GM12878 (cell line): ENCODE results near the gene SMIM14. TPM values are rescaled to one million over a fixed set of nuclear protein-coding genes. Genes with fewer than 3 reads are reported as not detected.
A peak's percentile ranks its signal among the peaks of the same experiment; 100 is the strongest.

Source experiments
- BCLAF1 ChIP-seq: fragments of 450-650 bp; IDR thresholded peaks from 2 replicates; pipeline ENCODE4 v1.6.1; 2017; ENCODE audit warnings: antibody characterized with exemption, mild to moderate bottlenecking, moderate library complexity
- BHLHE40 ChIP-seq, 2 experiments: fragments of 450-650 bp in 1 of 2; IDR thresholded peaks; 2 replicates each; pipeline ENCODE4 v1.6.1; 2011 to 2017; ENCODE audit warnings: low read depth in 2 of 2, borderline replicate concordance in 1 of 2, improper control_type of control experiment in 1 of 2, low read length in 1 of 2, mild to moderate bottlenecking in 1 of 2
- BRCA1 ChIP-seq: IDR thresholded peaks from 2 replicates; pipeline ENCODE4 v1.6.1; 2011; ENCODE audit warnings: low read depth, low read length, improper control_type of control experiment
- CBX5 ChIP-seq: sonication (generic); IDR thresholded peaks from 2 replicates; pipeline ENCODE4 v1.6.1; 2016; ENCODE audit warnings: low read depth, moderate library complexity, mild to moderate bottlenecking, inconsistent platforms
- CUX1 ChIP-seq: IDR thresholded peaks from 2 replicates; pipeline ENCODE4 v1.6.1; 2012; ENCODE audit warnings: improper control_type of control experiment, low read depth, low read length; ENCODE audit not compliant: insufficient replicate concordance
- EP300 ChIP-seq, 2 experiments: fragments of 150-350 bp in 1 of 2; IDR thresholded peaks; 2 replicates each; pipeline ENCODE4 v1.6.1; 2011 to 2012; ENCODE audit warnings: low read depth in 2 of 2, low read length in 2 of 2, borderline replicate concordance in 1 of 2, improper control_type of control experiment in 1 of 2, inconsistent platforms in 1 of 2; ENCODE audit not compliant: control insufficient read depth in 1 of 2
- ETV6 ChIP-seq, 2 experiments: fragments of 450-650 bp in 1 of 2; IDR thresholded peaks in 1 of 2; conservative IDR thresholded peaks in 1 of 2; 2 replicates each; pipeline ENCODE4 v1.6.1; 2014; ENCODE audit warnings: antibody characterized with exemption in 1 of 2, borderline replicate concordance in 1 of 2, low read depth in 1 of 2, mild to moderate bottlenecking in 1 of 2, moderate library complexity in 1 of 2
- GABPA ChIP-seq: IDR thresholded peaks from 2 replicates; pipeline ENCODE4 v1.6.1; 2014; ENCODE audit warnings: antibody characterized with exemption, low read depth, mild to moderate bottlenecking, inconsistent platforms
- IKZF2 ChIP-seq, 2 experiments: fragments of 450-650 bp; IDR thresholded peaks; 2 replicates each; pipeline ENCODE4 v1.6.1; 2017; ENCODE audit warnings: mild to moderate bottlenecking in 2 of 2, moderate library complexity in 2 of 2
- JUNB ChIP-seq: IDR thresholded peaks from 2 replicates; pipeline ENCODE4 v1.6.1; 2016; ENCODE audit warnings: antibody characterized with exemption, mild to moderate bottlenecking
- LARP7 ChIP-seq: fragments of 450-650 bp; IDR thresholded peaks from 2 replicates; pipeline ENCODE4 v1.6.1; 2017; ENCODE audit warnings: mild to moderate bottlenecking
- MEF2A ChIP-seq: IDR thresholded peaks from 2 replicates; pipeline ENCODE4 v1.6.1; 2011; ENCODE audit warnings: low read depth, mild to moderate bottlenecking, low read length, moderate library complexity; ENCODE audit not compliant: insufficient read depth
- MEF2B ChIP-seq: fragments of 450-650 bp; IDR thresholded peaks from 2 replicates; pipeline ENCODE4 v1.6.1; 2018; ENCODE audit warnings: mild to moderate bottlenecking, moderate library complexity; ENCODE audit not compliant: partially characterized antibody, poor library complexity, severe bottlenecking
- PML ChIP-seq: IDR thresholded peaks from 2 replicates; pipeline ENCODE4 v1.6.1; 2012; ENCODE audit warnings: low read length, inconsistent platforms
- PRDM15 ChIP-seq: fragments of 450-650 bp; formaldehyde crosslinking; IDR thresholded peaks from 2 replicates; pipeline ENCODE4 v1.4.0; 2020; ENCODE audit warnings: mild to moderate bottlenecking, moderate library complexity
- SMC3 ChIP-seq: IDR thresholded peaks from 2 replicates; pipeline ENCODE4 v1.6.1; 2011; ENCODE audit warnings: low read length, improper control_type of control experiment, borderline replicate concordance
- SRF ChIP-seq, 2 experiments: IDR thresholded peaks; 2 replicates each; pipeline ENCODE4 v1.6.1; 2011; ENCODE audit warnings: low read depth in 2 of 2, low read length in 2 of 2, mild to moderate bottlenecking in 1 of 2, moderate library complexity in 1 of 2
- polyA plus RNA-seq, 11 experiments: library from polyadenylated mRNA; depleted of rRNA in 4 of 11; unstranded in 6 of 11; stranded (reverse) in 5 of 11; fragments of >200 nt; fragmentation: Nextera tagmentation in 4 of 11; fragmentation: Illumina TruSeq in 1 of 11; extraction: Ambion mirVana in 4 of 11; extraction: Trizol in 1 of 11; gene quantifications; 1 replicate in 1 of 11; 2 replicates in 10 of 11; pipeline versions ENCODE4 v1.2.1 to v1.2.3, GENCODE V29; 2011 to 2016; ENCODE audit warnings: inconsistent platforms in 2 of 11, missing spikeins in 2 of 11, low read depth in 1 of 11
- total RNA-seq, 4 experiments: library from RNA; depleted of rRNA in 3 of 4; stranded (reverse); fragments of >200 nt in 3 of 4; fragmentation: Illumina TruSeq in 1 of 4; extraction: Trizol in 1 of 4; gene quantifications; 2 replicates each; pipeline versions ENCODE4 v1.2.1 to v1.2.3, GENCODE V29; 2013 to 2021

The SMIM14 gene
- total and polyA plus RNA-seq, 10 of the 15 experiments (the other 5 are each of a cell fraction or from before 2014, with no cell fraction given): 125 to 671 (median 188) TPM

- TF ChIP-seq BCLAF1 (no peak), CBX5 (peak; percentile 92), BHLHE40 (IDR thresholded peaks at IDR 0.05; ENCODE audit: borderline replicate concordance in 1 of 2, low read depth in 2 of 2, low read length in 1 of 2) (peak; percentile 74 to 84), ETV6 (conservative IDR thresholded peaks at IDR 0.05 in 1 of 2, IDR thresholded peaks at IDR 0.05 in 1 of 2; ENCODE audit: borderline replicate concordance in 1 of 2, low read depth in 1 of 2) (peak in 1 of 2 experiments; percentile 89; a peak in 2 of 4 replicates), CUX1 (no peak), SRF (IDR thresholded peaks at IDR 0.05; ENCODE audit: low read depth in 2 of 2, low read length in 2 of 2) (peak; percentile 94 to 97), PRDM15 (CRISPR knock-in tag) (no peak), SMC3 (0 out of 2 replicates have a peak, but pooled peaks have one; percentile 3), JUNB (peak; percentile 97), BRCA1 (no peak), EP300 (IDR thresholded peaks at IDR 0.05; ENCODE audit: borderline replicate concordance in 1 of 2, control insufficient read depth in 1 of 2, low read depth in 2 of 2, low read length in 2 of 2) (peak; percentile 97 to 100), PML (peak; percentile 90), MEF2A (peak; percentile 84), IKZF2 (IDR thresholded peaks at IDR 0.05) (peak; percentile 100), GABPA (peak; percentile 52; the same call in 1 of the 2 replicates), LARP7 (no peak), MEF2B (peak; percentile 92)
Observed at GRCh38 chr4:39609454-39609931, 29.2 kb downstream of the SMIM14 start (continued).
